GM18526 (cell line): ENCODE measurements around the gene PPP1CC.

ENCODE experiments used
- POLR2A ChIP-seq: IDR thresholded peaks from 3 replicates; pipeline ENCODE4 v1.6.1; 2011; ENCODE audit not compliant: insufficient read length; ENCODE audit errors: extremely low read depth

The PPP1CC gene

DNA sequence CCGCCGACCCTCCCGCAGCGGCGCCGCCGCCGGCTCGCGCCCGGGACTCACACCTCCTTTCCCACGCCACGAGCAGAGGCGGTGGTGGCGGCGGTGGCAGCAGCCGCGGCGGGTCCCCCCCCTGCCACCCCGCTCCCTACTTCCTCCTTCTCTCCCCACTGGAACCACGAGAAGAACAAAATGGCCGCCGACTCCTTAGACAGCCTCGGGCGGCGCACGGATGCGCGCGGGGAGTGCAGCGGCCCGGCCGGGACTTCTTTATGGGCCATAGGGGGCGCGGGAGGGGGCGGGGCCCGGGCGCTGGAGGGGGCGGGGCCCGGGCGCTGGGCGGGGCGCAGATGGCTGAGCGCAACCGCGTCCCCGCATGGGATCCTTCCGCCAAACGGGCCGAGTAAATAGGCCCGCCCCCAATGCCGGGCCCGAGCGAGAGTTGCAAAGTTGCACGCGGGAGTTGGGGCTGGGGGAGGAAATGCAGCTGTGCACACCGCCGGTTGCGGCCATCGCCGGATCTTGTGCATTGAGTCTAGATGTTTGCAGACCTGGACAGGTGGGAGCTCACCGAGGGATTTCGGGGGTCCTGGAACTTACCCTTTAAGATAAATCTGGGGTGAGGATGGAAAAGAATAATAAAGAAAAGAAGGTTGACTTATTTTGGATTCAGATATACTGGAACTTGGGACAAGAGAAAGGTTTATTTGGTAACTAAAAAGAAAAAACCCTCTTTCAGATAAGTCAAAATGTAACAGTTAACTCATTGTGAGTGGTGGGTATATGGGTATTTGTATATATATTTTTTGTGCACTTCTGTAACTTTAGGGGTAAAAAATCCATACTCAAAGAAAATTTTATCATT lies at the start of gene PPP1CC:
TSS of gene PPP1CC (minus strand) at position 174 of the 853 bp plus-strand sequence. CDS start 184 bp downstream, outside the sequence.
- TF ChIP-seq POLR2A = peak; percentile 88

- no peak for TF ChIP-seq POLR2A
Measured at GRCh38 chr12:110791589-110791988, 48.9 kb upstream of the PPP1CC start.

DNA sequence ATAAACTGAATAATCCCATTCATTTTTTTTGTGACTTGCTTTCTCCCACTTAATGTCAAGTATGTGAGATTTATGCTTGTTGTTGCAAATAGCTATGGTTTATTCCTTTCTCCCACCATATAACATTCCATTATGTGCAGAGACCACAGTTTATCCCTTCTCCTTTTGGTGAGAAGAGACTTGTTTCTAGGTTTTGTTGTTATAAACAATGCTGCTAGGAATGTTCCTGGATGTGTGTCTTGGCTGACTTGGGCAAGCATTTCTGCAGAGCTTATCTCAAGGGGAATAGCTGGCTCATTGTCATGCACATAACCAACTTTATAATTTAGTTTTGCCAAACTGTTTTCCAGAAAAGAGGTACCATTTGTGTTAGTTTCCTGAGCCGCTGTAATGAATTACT lies 47.6 kb upstream of the PPP1CC start:
- no peak for TF ChIP-seq POLR2A

DNA sequence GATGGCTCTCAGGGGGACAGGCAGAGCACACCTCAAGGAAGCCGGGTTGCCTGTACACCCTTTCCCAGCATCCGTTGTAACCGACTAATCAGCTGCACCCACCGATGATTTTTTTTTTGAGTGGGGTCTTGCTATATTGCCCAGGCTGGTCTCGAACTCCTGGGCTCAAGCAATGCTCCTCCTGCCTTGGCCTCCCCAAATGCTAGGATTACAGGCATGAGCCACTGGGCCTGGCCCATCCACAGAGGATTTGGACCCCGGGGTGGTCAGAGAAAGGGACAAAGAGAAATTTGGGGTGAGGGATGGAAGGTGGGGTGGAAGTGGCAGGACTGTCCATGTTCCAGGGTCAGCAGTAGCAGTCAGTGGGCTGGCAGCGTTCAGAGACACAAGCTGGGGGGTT lies 43.3 kb upstream of the PPP1CC start:
- no peak for TF ChIP-seq POLR2A

DNA sequence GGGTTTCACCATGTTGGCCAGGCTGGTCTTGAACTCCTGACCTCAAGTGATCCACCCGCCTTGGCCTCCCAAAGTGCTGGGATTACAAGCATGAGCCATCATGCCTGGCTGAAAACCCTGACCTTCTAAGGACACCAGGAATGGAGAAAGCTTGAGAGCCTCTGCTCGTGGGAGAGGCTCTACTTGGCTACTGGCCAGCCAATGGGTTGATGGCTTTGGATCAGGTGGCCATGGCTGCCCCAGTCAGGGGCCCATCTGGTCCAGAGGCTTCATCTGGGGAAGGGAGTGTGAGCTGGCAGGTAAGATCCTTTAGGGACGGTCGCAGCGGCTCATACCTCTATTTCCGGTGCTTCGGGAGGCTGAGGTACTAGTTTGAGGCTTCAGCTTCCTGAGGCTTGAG lies 42.5 kb upstream of the PPP1CC start:
- no peak for TF ChIP-seq POLR2A

DNA sequence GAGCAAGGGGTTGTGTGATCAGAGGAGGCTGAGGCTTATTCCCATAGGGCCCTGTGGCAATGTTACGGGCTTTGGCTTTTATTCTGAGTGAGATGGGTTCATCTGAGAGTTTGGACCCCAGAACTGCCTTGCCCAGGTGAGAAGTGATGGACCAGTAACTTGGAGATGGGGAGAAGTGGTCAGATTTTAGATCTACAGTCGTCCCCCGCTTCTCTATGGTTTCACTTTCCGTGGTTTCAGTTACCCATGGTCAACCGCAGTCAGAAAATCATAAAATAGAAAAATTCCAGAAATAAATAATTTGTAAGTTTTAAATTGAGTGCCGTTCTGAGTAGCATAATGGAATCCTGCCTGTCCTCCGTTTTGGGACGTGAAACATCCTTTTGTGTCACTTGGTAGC lies 40.2 kb upstream of the PPP1CC start:
- TF ChIP-seq POLR2A = no peak

DNA sequence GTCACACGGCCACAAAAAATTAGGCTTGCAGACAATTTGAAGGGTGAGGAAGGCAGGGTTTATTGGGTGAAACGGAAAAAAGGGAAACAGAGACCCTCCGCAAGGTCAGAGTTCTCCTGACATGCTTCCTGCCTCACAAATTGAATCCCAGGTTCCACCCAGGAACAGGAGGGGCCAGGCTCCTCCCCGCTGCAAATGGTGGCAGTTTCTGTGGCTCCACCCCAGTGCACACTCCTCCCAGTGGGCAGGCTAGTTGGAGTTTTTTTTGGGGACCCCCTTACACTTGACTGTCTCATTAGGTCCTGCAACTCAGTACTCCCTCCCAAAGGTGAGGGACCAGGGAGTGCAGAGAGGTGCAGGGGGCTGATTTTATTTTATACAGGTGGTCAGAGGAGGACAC lies 39.4 kb upstream of the PPP1CC start:
- no peak for TF ChIP-seq POLR2A

- no peak for TF ChIP-seq POLR2A
Measured at GRCh38 chr12:110780448-110780847, 37.8 kb upstream of the PPP1CC start.

GRCh38 chr12:110778833-110779577 lies 36.3 kb upstream of the PPP1CC start:
- no peak for TF ChIP-seq POLR2A

DNA sequence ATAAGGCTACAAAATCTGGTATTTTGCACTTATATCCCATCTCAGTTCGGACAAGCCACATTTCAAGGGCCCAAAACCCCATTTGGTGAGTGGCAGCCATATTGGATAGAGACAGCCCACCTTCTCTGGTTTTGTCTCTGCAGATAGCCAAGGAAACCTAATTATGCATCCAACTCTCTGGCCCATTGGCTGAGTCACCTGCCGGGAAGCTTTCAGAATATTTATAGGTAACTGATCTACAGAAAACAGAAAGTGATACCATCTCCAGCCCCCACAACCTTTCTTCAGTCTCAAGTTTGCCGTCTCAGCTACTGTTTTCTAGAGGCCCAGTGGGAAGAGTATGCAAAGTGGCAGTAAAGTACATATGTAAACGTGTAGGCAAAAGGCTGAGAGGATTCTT lies 33.7 kb upstream of the PPP1CC start:
- no peak for TF ChIP-seq POLR2A

DNA sequence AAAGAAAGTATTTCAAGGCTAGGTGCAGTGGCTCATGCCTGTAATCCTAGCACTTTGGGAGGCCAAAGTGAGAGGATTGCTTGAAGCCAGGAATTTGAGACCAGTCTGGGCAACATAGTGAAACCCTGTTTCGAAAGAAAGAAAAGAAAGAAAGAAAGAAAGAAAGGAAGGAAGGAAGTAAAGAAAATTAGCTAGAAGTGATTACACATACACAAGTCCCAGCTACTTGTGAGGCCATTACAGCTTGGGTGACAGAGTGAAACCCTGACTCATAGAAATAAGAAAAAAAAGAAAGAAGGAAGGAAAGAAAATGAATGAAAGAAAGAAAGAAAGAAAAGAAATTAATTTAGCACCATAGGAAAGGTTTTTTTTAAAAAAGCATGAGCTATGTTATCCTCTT lies 33.3 kb upstream of the PPP1CC start:
- no peak for TF ChIP-seq POLR2A

DNA sequence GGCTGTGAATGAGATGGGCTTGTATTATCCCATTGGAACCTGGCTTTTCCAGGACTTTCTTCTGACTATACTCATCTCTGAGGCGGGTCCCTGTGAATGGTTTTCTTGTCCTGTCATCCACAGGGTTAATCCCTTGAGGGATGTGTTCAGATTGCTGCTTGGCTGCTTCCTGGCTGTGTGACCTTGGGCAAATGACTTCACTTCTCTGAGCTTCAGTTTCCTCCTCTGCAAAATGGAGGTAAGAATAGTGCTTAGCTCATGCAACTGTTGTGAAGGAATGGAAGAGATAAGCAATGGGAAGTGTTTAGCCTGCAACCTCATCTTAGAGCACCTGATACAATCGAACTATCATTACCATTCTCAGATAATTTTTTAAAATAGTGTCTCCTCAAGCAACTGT lies 32.1 kb upstream of the PPP1CC start:
- no peak for TF ChIP-seq POLR2A

GRCh38 chr12:110768960-110769359 lies 26.3 kb upstream of the PPP1CC start:
- no peak for TF ChIP-seq POLR2A

DNA sequence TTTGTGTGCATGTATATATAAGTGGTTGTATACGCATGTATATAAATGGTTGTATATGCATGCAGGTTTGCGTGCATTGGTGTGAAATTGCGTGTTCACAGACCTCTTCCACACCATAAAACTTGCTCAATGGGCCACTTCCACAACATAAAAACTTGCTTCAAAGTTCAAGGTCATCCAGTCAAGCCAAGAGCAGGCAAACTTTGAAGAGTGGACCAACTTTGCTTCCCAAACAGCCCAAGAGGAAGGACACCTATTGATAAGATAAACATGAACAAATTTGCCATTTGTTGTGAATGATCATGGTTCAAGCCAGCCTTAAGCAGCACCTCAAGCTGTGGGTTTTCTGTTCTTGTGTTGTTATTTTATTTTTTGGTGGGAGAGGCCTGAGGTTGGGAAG lies 25.2 kb upstream of the PPP1CC start:
- no peak for TF ChIP-seq POLR2A

DNA sequence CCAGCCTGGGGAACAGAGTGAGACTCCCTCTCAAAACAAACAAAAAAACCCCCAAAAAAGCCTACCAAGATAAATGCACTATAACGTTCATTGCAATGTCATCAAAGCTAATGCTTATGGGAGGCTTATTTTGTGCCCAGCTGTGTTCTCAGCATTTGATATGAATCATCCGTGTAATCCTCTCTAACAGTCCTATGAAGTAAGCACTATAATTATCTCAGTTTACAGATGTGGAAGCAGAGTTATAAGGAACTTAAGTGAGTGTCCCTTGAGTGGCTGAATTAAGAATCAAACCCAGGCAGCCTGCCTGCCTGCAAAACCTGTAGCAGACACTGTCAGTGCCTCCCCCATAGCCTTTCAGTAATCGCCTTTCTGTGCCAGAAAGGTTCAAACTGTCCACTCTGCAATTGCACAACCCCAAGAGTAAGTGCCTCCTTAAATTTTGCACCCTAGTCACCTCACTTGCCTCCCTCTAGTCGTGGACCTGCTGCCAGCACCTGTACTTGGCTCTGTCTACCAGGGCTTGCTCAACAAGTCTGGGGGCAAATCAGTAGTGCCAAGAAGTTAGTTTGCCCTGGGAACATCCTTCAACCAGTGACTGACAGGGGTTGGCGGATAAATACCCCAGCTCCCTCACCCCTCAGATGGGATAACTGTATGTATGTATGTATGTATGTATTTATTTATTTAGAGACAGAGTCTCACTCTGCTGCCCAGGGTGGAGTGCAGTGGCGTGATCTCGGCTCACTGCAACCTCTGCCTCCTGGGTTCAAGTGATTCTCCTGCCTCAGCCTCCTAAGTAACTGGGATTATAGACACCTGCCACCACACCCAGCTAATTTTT lies 23.8 kb upstream of the PPP1CC start:
- no peak for TF ChIP-seq POLR2A
